ENCODE measurements around the gene DHRS1.

Gene DHRS1

GRCh38 chr14:24280797-24281460, 18.7 kb downstream of the DHRS1 start:
- DNase-seq, result no peak

GRCh38 chr14:24279301-24280186, 20.0 kb downstream of the DHRS1 start:
- no peak for DNase-seq

- DNase-seq, result no peak
These were observed 21.2 kb downstream of the DHRS1 start for GRCh38 chr14:24278424-24278823.

DNA sequence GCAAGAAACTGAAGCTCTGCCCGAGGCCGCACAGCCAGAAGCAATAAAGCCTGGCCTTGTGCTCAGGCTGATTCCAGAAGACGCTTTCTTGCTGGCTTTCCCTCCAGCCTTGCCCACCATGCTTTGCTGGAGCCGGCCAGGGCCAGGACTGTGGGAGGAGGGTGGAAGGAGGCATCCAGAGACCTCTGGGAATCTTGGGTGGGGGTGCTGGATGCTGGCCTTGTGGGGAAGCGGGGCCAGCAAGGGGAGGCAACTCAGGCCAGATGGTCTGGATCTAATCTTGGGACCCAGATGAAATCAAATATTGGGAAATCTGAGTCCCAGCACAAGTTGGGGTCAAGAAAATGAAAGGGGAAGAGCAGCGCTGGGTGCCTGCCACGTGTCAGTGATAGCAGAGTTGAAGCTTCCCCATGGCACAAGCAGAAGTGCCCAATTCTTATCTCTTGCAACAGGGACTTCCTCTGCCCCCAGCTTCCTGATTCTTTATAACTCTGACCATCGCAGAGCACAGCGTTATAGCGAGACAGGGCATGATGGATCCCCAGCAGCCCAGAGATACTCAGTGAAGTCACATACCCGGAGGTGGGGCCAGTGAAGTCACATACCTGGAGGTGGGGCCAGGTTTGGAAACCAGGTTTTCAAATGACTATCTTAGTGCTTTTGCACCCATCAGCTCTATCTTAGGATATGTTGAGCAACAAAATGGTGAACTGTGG, 21.8 kb downstream of the DHRS1 start:
- no peak for DNase-seq

GRCh38 chr14:24277071-24277470, 22.5 kb downstream of the DHRS1 start:
- no peak for DNase-seq

GRCh38 chr14:24274101-24274543, 25.5 kb downstream of the DHRS1 start:
- DNase-seq, result no peak

DNA sequence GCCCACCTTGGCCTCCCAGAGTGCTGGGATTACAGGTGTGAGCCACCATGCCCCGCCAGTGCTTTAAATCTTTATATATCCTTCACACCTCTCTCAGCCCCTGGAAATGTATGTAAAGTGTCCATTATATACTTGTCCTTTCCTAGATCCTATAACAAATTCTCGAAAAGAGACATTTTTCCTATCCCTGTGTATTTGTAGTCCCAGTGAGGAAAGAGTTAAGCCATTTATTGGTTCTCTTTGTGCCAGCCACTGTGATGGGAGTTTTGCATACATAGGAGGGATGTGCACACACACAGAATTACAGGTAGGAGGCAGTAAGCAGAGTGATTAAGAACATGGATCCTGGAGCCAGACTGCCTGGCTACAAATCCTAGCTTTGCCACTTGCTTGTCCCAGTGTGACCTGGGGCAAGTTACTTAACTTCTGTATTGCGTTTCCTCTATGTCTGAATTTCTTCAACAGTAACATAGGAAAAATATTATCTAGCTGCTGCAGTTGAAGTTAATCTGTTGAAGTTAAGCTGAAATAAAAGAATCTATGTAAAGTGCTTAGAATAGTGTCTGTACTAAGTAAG, 26.1 kb downstream of the DHRS1 start:
- DNase-seq, result no peak

- DNase-seq, result no peak
These were observed 27.1 kb downstream of the DHRS1 start for GRCh38 chr14:24272467-24272866.

- DNase-seq, result no peak
These were observed 27.7 kb downstream of the DHRS1 start for GRCh38 chr14:24271834-24272263.

DNA sequence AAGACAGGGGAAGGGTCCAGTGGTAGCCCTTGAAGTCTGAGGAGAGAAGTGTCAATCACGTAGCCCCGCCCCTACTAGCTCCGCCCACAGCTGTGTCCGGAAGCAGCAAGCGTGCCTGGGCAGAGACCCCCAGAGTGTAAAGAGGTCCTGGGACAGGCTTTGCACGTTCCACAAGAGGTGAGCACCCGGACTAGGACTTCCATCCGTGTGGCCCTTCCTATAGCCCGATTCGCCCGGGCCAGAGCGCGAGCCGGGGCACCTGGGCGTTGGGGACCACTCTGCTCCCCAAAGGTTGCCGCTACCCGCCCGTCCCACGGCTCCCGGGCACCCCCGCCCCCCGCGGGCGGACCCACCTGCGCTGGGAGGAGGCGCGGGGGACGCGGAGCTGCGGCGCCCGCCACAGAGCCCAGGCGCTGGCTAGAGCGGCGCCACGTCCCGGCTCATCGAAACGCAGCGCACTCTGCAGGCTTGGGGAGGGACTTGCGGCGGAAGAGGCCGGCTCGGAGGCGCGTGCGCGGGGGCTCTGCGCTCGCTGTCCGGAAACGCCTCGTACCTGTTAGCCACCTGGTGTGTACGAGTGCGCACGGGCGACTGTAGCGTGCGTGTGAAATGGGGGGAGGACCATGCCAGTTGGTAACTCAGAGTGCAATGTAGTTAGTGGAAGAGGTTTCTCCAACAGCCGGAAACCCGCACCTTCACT, 28.3 kb downstream of the DHRS1 start, which contains the start of gene RABGGTA:
Gene RABGGTA (minus strand): TSS at position 464 of the 700 bp plus-strand sequence. CDS start 482 bp downstream, outside the sequence.
- DNase-seq, result peak; percentile 84

DNA sequence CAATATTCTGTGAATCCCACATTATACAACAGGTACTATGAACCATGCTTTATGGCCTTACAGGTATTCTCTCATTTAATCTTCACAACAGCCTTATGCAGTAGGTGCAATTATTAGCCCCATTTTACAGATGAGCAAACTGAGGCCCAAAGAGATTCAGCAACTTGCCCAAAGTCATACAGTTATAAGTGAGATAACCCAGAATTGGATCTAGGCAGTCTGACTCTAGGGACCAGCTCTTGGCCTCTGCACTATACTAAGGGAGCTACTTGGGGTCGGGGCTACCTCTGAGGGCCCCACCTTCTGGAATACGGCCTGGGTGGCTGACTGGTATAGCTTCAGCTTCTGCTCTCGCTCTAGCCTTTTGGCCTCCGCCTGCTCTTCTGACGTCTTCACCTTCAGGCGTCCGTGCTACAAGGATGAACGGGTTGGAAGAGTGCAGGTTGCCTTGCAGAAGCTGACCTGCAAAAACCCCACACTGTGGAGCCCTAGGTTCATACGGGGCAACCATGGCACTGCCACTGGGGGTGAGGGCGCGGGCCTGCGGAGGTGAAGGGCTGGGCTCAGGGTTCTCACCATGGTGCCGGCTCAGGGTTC, 28.9 kb downstream of the DHRS1 start:
- DNase-seq, result no peak

- DNase-seq, result no peak
These were observed 29.6 kb downstream of the DHRS1 start for GRCh38 chr14:24269910-24270536.

GRCh38 chr14:24269368-24269767, 30.2 kb downstream of the DHRS1 start:
- no peak for DNase-seq

DNA sequence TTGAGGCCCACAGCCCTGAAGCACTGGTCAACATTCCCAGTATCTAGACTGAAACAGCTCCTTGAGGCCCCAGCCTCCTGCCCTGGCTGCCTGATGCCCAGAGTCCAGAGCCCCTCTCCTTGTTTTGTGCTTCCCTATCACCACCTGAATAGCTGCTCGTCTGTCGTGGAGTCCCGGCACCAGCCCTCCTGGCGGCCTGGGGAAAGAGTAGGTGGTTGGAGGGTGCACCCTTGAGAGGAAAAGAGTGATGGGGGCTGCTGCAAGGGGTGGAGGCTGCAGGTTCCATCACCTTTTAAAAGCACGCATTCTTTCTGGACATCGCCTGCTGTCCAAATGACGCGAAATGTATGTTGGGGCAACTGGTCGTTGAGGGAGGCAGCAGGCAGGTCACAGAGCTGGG, 31.4 kb downstream of the DHRS1 start:
- DNase-seq, result no peak

- DNase-seq, result no peak
These were observed 32.1 kb downstream of the DHRS1 start for GRCh38 chr14:24267516-24267915.

DNA sequence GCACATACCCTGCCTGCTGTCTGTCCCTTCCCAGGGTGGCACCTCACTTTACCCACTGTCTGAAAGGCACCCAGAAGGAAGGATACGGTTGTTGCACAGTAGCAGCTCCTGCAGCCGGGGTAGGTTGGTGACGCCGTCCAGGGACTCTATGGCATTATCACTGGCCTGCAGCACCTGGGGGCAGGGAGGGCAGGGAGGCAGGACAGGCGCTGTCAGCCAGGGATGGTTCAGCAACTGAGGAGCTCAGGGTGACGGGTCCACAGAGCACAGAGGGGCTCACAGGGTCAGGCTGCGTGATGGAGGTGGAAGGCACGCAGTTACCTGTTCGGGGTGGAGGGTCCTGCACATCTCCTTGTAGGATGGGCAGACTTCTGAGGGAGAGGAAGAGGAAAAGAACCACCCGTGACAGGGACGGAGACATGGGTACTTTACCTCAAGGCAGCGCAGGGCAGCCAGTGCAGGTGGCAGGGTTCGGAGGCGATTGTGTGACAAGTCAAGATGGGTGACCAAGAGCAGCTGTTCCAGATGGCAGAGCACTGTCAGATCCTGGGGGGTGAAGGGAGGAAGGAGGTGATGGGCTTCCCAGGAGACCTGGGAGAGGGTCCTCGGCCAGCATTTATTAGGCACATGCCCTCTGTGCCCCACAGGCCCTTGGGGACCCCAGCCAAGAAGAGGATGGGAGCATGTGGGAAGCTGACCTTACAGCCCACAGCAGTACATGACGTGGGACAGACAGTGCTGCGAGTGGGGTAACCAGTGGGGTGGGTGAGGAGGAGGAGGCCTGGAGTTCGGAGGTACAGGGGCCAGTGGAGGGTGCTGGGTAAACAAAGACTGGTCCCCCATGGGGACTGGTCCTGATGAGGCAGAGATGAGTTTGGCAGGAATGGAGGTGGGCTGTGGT, 33.0 kb downstream of the DHRS1 start:
- DNase-seq, result no peak

GRCh38 chr14:24264298-24264697, 35.3 kb downstream of the DHRS1 start:
- DNase-seq, result no peak

- no peak for DNase-seq
These were observed 35.7 kb downstream of the DHRS1 start for GRCh38 chr14:24263848-24264247.

DNA sequence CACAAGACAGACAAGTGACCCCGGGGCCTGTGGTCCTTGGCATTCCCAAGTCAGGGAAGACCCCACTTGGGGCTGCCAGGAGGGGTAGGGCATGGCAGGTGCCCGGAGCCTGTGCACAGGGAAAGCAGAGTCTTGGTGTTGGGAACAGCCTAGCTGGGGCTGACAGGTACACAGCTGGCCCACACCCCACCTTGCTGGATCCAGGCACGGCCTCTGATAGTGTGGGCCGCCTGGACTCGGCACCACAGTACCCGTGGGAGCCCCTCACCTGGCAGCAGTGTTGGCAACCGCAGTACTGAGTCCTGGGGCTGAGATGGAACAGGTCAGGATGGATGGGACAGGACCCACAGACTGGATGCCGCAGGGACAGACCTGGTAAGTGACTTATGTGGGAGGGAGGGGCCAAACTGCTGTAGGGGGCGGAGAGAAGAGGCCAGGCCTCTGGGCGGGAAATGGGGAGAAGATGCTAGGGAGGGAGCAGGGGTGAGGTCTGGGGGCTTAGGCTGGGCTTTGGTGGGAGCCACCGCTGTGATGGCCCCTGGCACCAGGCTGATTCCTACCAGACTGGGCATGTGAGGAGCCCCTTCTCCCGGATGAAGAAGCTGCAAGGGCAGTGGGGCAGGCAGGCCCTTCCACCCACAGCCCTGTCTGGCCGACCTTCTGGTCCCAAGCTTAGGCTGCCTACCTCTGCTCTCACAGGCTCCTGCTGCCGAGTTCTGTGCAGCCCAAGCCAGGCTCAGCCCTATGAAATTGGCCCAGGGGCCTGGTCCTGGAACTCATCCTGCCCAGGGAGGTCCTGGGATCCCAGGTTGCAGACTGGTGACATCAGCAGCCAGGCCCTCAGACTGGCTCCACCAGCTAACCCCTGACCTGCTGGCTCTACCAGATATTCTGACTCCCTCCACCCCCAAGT, 36.5 kb downstream of the DHRS1 start, which contains the start of gene TGM1:
Gene TGM1 (minus strand): TSS at position 357 of the 913 bp plus-strand sequence. CDS start 825 bp downstream, outside the sequence.
- no peak for DNase-seq
